ENCODE data around the gene CLK2. TPM values are rescaled to one million over a fixed set of nuclear protein-coding genes. Genes with fewer than 3 reads are reported as not detected.

Gene CLK2
- total and polyA plus RNA-seq, 2 of the 13 experiments (the other 11 are each of a cell fraction or from before 2014, with no cell fraction given) = 20.1 to 73.5 TPM

DNA sequence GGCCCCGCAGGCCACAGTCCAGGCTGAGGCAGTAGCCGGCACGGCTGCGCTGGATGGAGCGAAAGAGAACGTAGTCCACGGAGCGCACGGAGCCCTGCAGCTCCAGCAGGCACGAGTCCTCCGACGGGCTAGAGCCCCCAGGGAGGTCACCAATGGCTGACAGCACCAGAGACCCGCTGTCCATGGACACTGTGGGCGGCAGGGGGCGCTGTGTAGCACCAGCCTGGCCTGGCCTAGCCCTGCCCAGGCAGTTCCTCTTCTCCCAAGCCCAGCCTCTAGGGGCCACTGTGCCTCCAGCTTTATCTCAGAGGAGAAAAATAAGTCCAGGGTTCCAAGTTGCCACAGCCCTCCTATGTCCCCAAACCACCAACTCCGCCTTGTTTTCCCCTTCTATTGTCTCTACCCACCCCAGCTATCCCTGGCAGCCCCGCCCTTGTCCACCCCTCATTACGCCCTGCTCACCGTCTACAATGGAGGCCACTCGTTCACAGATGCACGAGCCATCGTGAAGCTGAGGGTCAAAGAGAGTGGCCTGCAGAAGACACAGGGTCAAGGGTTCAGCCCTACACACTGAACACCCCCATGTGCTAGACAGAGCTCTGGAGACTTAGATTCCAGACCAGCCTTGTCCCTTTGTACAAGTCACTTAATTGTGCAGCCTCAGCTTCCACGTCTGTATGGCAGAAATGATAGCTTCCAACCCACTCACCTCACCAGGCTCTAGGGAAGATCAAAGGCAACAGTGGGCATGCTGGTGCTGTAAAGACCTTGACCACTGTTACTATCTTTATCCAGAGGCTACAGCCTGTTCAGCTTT lies 22.5 kb downstream of the CLK2 start (continued):
- TF ChIP-seq, protein P1, sequence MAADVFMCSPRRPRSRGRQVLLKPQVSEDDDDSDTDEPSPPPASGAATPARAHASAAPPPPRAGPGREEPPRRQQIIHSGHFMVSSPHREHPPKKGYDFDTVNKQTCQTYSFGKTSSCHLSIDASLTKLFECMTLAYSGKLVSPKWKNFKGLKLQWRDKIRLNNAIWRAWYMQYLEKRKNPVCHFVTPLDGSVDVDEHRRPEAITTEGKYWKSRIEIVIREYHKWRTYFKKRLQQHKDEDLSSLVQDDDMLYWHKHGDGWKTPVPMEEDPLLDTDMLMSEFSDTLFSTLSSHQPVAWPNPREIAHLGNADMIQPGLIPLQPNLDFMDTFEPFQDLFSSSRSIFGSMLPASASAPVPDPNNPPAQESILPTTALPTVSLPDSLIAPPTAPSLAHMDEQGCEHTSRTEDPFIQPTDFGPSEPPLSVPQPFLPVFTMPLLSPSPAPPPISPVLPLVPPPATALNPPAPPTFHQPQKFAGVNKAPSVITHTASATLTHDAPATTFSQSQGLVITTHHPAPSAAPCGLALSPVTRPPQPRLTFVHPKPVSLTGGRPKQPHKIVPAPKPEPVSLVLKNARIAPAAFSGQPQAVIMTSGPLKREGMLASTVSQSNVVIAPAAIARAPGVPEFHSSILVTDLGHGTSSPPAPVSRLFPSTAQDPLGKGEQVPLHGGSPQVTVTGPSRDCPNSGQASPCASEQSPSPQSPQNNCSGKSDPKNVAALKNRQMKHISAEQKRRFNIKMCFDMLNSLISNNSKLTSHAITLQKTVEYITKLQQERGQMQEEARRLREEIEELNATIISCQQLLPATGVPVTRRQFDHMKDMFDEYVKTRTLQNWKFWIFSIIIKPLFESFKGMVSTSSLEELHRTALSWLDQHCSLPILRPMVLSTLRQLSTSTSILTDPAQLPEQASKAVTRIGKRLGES (CRISPR knock-in tag; IDR thresholded peaks at IDR 0.05; ENCODE audit: borderline replicate concordance) = no peak
- TF ChIP-seq, protein P2, sequence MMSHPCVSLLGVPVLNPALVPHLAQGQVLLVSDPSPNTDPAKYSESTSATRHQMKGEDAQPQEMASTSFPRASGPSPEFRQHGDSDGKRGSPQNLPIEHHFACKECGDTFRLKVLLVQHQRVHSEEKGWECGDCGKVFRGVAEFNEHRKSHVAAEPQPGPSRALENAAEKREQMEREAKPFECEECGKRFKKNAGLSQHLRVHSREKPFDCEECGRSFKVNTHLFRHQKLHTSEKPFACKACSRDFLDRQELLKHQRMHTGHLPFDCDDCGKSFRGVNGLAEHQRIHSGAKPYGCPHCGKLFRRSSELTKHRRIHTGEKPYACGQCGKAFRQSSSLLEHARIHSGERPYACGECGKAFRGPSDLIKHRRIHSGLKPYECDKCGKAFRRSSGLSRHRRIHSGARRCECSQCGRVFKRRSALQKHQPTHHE (CRISPR knock-in tag; IDR thresholded peaks at IDR 0.05; ENCODE audit: borderline replicate concordance) = 0 out of 2 replicates have a peak, but pooled peaks have one; percentile 24
- TF ChIP-seq MAZ (IDR thresholded peaks at IDR 0.05; ENCODE audit: borderline replicate concordance, low read depth, low read length) (peak; percentile 38; the same call in 1 of the 2 replicates), MAZ (CRISPR knock-in tag; IDR thresholded peaks at IDR 0.05; ENCODE audit: low read depth) (peak; percentile 41; the same call in 1 of the 2 replicates), HDAC1 (CRISPR knock-in tag; IDR thresholded peaks at IDR 0.05) (peak; percentile 64), ZNF788 (CRISPR knock-in tag; IDR thresholded peaks at IDR 0.05; ENCODE audit: borderline replicate concordance) (peak; percentile 22; the same call in 1 of the 2 replicates), TCF12 (IDR thresholded peaks at IDR 0.05) (no peak), TCF12 (CRISPR knock-in tag; IDR thresholded peaks at IDR 0.05) (peak; percentile 41; the same call in 1 of the 2 replicates), ZNF879 (CRISPR knock-in tag; IDR thresholded peaks at IDR 0.05) (no peak), ZSCAN9 (CRISPR knock-in tag; IDR thresholded peaks at IDR 0.05; ENCODE audit: borderline replicate concordance) (0 out of 2 replicates have a peak, but pooled peaks have one; percentile 25), NFE2L1 (CRISPR knock-in tag; IDR thresholded peaks at IDR 0.05; ENCODE audit: borderline replicate concordance) (no peak), RAD51 (IDR thresholded peaks at IDR 0.05; ENCODE audit: borderline replicate concordance) (no peak), ZNF782 (CRISPR knock-in tag; IDR thresholded peaks at IDR 0.05; ENCODE audit: borderline replicate concordance) (no peak), SCMH1 (CRISPR knock-in tag; IDR thresholded peaks at IDR 0.05; ENCODE audit: borderline replicate concordance) (no peak), ZNF296 (CRISPR knock-in tag; conservative IDR thresholded peaks at IDR 0.05) (0 out of 2 replicates have a peak, but pooled peaks have one; percentile 42), ZNF317 (CRISPR knock-in tag; IDR thresholded peaks at IDR 0.05) (no peak), ZFP90 (CRISPR knock-in tag; IDR thresholded peaks at IDR 0.05; ENCODE audit: borderline replicate concordance) (peak; percentile 78; the same call in 1 of the 2 replicates), TRIM24 (CRISPR knock-in tag; IDR thresholded peaks at IDR 0.05) (no peak)
- TF ChIP-seq, protein P3, sequence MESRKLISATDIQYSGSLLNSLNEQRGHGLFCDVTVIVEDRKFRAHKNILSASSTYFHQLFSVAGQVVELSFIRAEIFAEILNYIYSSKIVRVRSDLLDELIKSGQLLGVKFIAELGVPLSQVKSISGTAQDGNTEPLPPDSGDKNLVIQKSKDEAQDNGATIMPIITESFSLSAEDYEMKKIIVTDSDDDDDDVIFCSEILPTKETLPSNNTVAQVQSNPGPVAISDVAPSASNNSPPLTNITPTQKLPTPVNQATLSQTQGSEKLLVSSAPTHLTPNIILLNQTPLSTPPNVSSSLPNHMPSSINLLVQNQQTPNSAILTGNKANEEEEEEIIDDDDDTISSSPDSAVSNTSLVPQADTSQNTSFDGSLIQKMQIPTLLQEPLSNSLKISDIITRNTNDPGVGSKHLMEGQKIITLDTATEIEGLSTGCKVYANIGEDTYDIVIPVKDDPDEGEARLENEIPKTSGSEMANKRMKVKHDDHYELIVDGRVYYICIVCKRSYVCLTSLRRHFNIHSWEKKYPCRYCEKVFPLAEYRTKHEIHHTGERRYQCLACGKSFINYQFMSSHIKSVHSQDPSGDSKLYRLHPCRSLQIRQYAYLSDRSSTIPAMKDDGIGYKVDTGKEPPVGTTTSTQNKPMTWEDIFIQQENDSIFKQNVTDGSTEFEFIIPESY (CRISPR knock-in tag; IDR thresholded peaks at IDR 0.05) = peak; percentile 70
- TF ChIP-seq, protein P4, sequence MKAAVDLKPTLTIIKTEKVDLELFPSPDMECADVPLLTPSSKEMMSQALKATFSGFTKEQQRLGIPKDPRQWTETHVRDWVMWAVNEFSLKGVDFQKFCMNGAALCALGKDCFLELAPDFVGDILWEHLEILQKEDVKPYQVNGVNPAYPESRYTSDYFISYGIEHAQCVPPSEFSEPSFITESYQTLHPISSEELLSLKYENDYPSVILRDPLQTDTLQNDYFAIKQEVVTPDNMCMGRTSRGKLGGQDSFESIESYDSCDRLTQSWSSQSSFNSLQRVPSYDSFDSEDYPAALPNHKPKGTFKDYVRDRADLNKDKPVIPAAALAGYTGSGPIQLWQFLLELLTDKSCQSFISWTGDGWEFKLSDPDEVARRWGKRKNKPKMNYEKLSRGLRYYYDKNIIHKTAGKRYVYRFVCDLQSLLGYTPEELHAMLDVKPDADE (CRISPR knock-in tag; IDR thresholded peaks at IDR 0.05) = no peak

Data from HepG2 (cell line).